Gastrocnemius medialis (tissue), 4 donors: ENCODE data around the gene MN1. TPM values are rescaled to one million over a fixed set of nuclear protein-coding genes. Genes with fewer than 3 reads are reported as not detected.
A peak's percentile ranks its signal among the peaks of the same experiment; 100 is the strongest.

ENCODE experiments used
- ATAC-seq, 2 donors: fragments of 150-250 bp; one replicate each; pipeline ENCODE4 v1.9.1; 2016
- DNase-seq, 2 donors: peaks; one replicate each; pipeline ENCODE4 v3.0.0-alpha.2; 2019
- H3K27ac ChIP-seq, 4 donors: fragments of 200-600 bp; sonication (generic); 1 replicate in 1 of 4; 2 replicates in 3 of 4; pipeline ENCODE4 v1.5.1; 2016 to 2018; ENCODE audit warnings: mild to moderate bottlenecking in 2 of 4, moderate library complexity in 1 of 4
- H3K27me3 ChIP-seq, 3 donors: fragments of 200-600 bp; sonication (generic) in 2 of 3; 1 replicate in 1 of 3; 2 replicates in 2 of 3; pipeline versions ENCODE4 v1.5.1 to v1.6.0; 2016 to 2019; ENCODE audit warnings: mild to moderate bottlenecking in 1 of 3, moderate library complexity in 1 of 3
- H3K36me3 ChIP-seq, 2 donors: fragments of 200-600 bp; sonication (generic) in 1 of 2; one replicate each; pipeline ENCODE4 v1.5.1; 2017 to 2018
- H3K4me1 ChIP-seq, 2 donors: fragments of 200-600 bp; sonication (generic) in 1 of 2; one replicate each; pipeline ENCODE4 v1.5.1; 2016 to 2017; ENCODE audit warnings: mild to moderate bottlenecking in 2 of 2
- H3K4me3 ChIP-seq, 4 donors: fragments of 200-600 bp; sonication (generic) in 3 of 4; 1 replicate in 1 of 4; 2 replicates in 3 of 4; pipeline ENCODE4 v1.5.1; 2016 to 2019; ENCODE audit warnings: mild to moderate bottlenecking in 2 of 4
- H3K9me3 ChIP-seq, 3 donors: fragments of 200-600 bp; sonication (generic) in 2 of 3; 1 replicate in 1 of 3; 2 replicates in 2 of 3; pipeline ENCODE4 v1.5.1; 2016 to 2019
- CTCF ChIP-seq, 5 experiments: fragments of 450-650 bp in 3 of 5; fragments of 200-600 bp in 2 of 5; sonication (generic) in 2 of 5; IDR thresholded peaks in 4 of 5; conservative IDR thresholded peaks in 1 of 5; 1 replicate in 4 of 5; 2 replicates in 1 of 5; pipeline ENCODE4 v1.5.1; 2016 to 2019; ENCODE audit warnings: antibody characterized with exemption in 5 of 5, mild to moderate bottlenecking in 3 of 5, moderate library complexity in 3 of 5
- POLR2A ChIP-seq, 2 donors: fragments of 450-650 bp; IDR thresholded peaks; one replicate each; pipeline ENCODE4 v1.6.1; 2017; ENCODE audit warnings: antibody characterized with exemption in 2 of 2, mild to moderate bottlenecking in 2 of 2, moderate library complexity in 2 of 2
- in situ Hi-C, 4 donors: fragments of 200-750 bp; cut with MboI; loops; one replicate each; pipeline versions ENCODE4 v1.15.0 to v1.8.0; 2017; ENCODE audit warnings: low sequenced_read_pairs in 4 of 4
- intact Hi-C: fragments of 100-400 bp; cut with DNase I; formaldehyde crosslinking; loops from one replicate; pipeline ENCODE4 v1.15.1; 2023; ENCODE audit warnings: low total_unique reads
- total RNA-seq, 4 donors: library from RNA; depleted of rRNA; stranded (reverse); fragments of >200 nt; gene quantifications; one replicate each; pipeline versions ENCODE4 v1.1.0 to v1.2.3, GENCODE V29; 2016

Gene MN1
- total RNA-seq, 4 donors from 2014 or later: 8.8 to 40.0 (median 36.6) TPM

DNA sequence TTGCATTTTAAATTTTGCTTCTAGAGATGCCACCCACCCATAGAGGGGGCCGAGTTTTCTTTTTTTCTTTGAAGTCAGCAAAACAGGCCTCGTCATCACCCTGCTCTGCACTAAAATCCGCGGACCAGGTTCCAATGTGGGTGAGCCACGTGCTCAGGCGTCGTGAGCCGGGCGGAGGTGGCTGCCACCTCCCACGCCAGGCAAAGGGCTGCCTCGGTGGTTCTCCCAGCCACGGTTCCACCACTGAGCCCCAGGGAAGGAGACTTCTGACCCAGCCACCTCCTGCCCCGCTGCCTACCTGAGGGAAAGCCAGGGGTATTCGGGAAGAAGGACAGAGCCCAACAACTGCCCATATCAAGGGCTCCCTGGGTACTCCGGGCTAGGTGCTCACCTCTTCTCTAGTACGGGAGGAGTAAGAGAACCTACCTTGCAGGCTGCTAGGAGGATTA is 45.3 kb downstream of the MN1 start:
- in situ Hi-C loops (no loop called here), intact Hi-C loops (no loop called here)
- no peak for DNase-seq
- ATAC-seq: no peak
- no peaks in the 10 kb centered on the region for H3K9me3 ChIP-seq
- peaks cover 18 to 43% of the 10 kb centered on the region in 2 donors for H3K4me1 ChIP-seq
- no peak for TF ChIP-seq POLR2A (IDR thresholded peaks at IDR 0.05)
- no peaks in the 10 kb centered on the region for H3K27me3 ChIP-seq
- H3K27ac ChIP-seq: peak overlapping the region; percentile 3 to 71 (median 51)
- H3K36me3 ChIP-seq: no peaks in the 10 kb centered on the region
- H3K4me3 ChIP-seq: no peak overlapping the region

- TF ChIP-seq POLR2A (IDR thresholded peaks at IDR 0.05) (no peak), CTCF (IDR thresholded peaks at IDR 0.05 in 4 of 5, conservative IDR thresholded peaks at IDR 0.05 in 1 of 5) (peak in 1 of 5 experiments; percentile 16)
- Histone ChIP-seq H3K9me3 (no peaks in the 10 kb centered on the region), H3K27me3 (no peaks in the 10 kb centered on the region), H3K4me1 (peaks cover 18 to 45% of the 10 kb centered on the region in 2 donors), H3K36me3 (no peaks in the 10 kb centered on the region), H3K27ac (peak overlapping the region in 1 of 4 donors; percentile 71), H3K4me3 (no peak overlapping the region)
- in situ Hi-C loops: no loop called here
- DNase-seq (no peak), ATAC-seq (no peak)
- intact Hi-C loops: no loop called here
Measured at GRCh38 chr22:27755521-27756211, 45.9 kb downstream of the MN1 start.

DNA sequence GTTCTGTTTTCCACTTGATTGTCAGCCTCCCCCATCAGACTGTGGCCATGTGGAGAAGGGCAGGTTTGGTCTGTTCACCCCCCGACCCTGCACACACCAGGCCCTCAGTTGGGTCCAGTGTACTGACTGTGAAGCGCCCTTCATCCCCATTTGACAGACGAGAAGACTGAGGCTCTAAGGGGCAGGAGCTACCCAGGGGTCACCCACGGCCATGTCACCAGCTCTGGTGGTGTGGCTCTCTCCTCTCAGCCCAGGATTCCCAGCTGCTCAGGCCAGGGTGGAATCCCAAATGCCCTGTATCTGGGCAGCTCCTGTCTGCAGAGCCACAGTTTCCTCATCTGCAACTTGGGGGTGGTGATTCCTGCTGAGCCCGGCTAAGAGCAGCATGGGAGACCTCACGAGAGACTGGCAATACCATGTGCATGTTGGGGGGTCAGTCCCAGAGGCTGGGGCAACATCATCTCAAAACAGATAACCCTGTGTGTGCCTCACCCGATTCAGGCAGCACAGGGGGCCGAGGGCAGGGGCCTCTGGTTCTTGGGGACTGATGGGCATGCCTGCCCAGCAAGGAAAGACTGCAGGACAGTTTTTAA is 46.6 kb downstream of the MN1 start:
- TF ChIP-seq POLR2A (IDR thresholded peaks at IDR 0.05) (no peak), CTCF (IDR thresholded peaks at IDR 0.05 in 4 of 5, conservative IDR thresholded peaks at IDR 0.05 in 1 of 5) (no peak)
- ATAC-seq (no peak), DNase-seq (no peak)
- H3K9me3 ChIP-seq: no peaks in the 10 kb centered on the region
- intact Hi-C loops: no loop called here
- H3K4me3 ChIP-seq: no peak overlapping the region
- H3K4me1 ChIP-seq: peaks cover 18 to 50% of the 10 kb centered on the region in 2 donors
- peak overlapping the region in 2 of 4 donors; percentile 56 to 71 for H3K27ac ChIP-seq
- H3K27me3 ChIP-seq: no peaks in the 10 kb centered on the region
- in situ Hi-C loops: no loop called here
- H3K36me3 ChIP-seq: no peaks in the 10 kb centered on the region

DNA sequence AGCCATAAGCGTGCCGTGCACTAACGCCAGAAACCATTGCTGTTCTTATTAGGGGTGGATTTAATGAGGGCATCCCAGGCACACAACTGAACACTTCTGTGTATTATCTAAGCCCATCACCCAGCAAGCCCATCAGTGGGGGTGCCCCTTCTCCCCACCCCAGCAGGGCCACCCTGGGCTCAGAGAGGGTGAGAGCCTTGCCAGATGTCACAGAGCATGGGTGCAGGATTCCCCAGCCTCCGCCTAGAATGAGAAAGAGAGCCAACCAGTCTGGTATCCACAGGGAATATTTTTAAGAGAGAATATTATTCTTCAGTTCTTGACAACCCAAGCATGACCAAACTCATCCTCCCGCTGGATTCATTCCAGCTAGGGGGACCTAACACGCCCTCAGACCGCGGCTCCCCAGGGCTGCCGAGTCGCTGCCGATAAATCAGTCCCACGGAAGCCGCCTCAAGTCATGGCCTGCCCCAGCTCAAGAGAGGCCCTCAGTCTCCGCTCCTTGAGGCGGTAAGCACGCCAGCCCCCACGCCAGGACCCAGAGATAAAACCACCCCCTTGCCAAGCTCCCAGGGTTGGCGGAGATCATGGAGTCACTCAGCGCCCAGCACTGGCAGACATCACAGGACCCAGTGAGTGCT is 47.2 kb downstream of the MN1 start:
- ATAC-seq (no peak), DNase-seq (no peak)
- intact Hi-C loops (no loop called here), in situ Hi-C loops (no loop called here)
- no peak for TF ChIP-seq CTCF (IDR thresholded peaks at IDR 0.05 in 4 of 5, conservative IDR thresholded peaks at IDR 0.05 in 1 of 5)
- no peak for TF ChIP-seq POLR2A (IDR thresholded peaks at IDR 0.05)
- H3K36me3 ChIP-seq: no peaks in the 10 kb centered on the region
- no peak overlapping the region for H3K4me3 ChIP-seq
- peak overlapping the region in 3 of 4 donors; percentile 44 to 71 (median 56) for H3K27ac ChIP-seq
- no peaks in the 10 kb centered on the region for H3K27me3 ChIP-seq
- H3K4me1 ChIP-seq: peaks cover 18 to 53% of the 10 kb centered on the region in 2 donors
- no peaks in the 10 kb centered on the region for H3K9me3 ChIP-seq

DNA sequence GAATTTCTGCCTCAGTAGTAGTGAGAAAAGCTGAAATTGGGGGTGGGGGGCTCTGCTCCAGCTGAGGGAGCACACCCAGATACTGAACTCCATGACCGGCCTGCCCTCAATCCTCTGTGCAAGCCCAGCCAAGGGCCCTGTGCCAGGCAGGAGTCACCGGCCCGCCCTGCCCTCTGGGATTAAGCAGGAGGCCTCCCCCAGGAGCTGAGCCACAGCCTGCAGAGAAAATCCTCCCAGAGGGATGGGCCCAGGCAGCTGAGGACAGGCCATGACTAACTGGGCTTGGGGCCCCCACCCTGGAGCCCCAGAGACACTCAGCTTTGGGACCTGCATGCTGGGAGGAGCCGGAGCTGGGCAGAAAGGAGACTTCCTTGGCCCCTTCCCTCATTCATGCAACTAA is 48.8 kb downstream of the MN1 start:
- no peaks in the 10 kb centered on the region for H3K27me3 ChIP-seq
- in situ Hi-C loops (no loop called here), intact Hi-C loops (no loop called here)
- H3K27ac ChIP-seq: peak overlapping the region; percentile 27 to 71 (median 60)
- peak in 1 of 2 donors; percentile 47 for ATAC-seq
- TF ChIP-seq POLR2A (IDR thresholded peaks at IDR 0.05) (no peak), CTCF (IDR thresholded peaks at IDR 0.05 in 4 of 5, conservative IDR thresholded peaks at IDR 0.05 in 1 of 5) (no peak)
- H3K4me1 ChIP-seq: peaks cover 23 to 44% of the 10 kb centered on the region in 2 donors
- H3K36me3 ChIP-seq: no peaks in the 10 kb centered on the region
- no peaks in the 10 kb centered on the region for H3K9me3 ChIP-seq
- no peak overlapping the region for H3K4me3 ChIP-seq
- DNase-seq: peak in 1 of 2 donors; percentile 70
